Right ventricle myocardium superior (tissue), 1 donor: ENCODE data around the gene TCOF1. TPM values are rescaled to one million over a fixed set of nuclear protein-coding genes. Genes with fewer than 3 reads are reported as not detected.

Experiments used
- ATAC-seq: fragments of 200-7000 bp; cut with Tn5 transposase; one replicate; pipeline ENCODE4 v1.9.1; 2020; ENCODE audit warnings: mild to moderate bottlenecking; ENCODE audit not compliant: poor library complexity
- DNase-seq: peaks from one replicate; pipeline ENCODE4 v3.0.0-alpha.2; 2020
- intact Hi-C: fragments of 100-400 bp; cut with DNase I; formaldehyde crosslinking; loops from one replicate; pipeline ENCODE4 v1.11.2; 2022
- total RNA-seq: library from RNA; stranded (reverse); fragmentation: NEBNext Ultra II Directional; extraction: Animal tissue kit (Norgen Biotek cat#: 25700); gene quantifications from one replicate; pipeline ENCODE4 v1.2.1, GENCODE V29; 2021
- donor health status: DM: no; HTN: yes; CAD: no; lungs with severe emphysema.

The TCOF1 gene
- total RNA-seq, 1 donor from 2014 or later: 17.3 TPM

- ATAC-seq (no peak), DNase-seq (no peak)
- intact Hi-C loops: loop anchor here (5.0 to 10.0 kb wide), 3 partner anchors 37 to 304 kb away; partner anchors contain the start of gene CDX1
These were observed 81.5 kb downstream of the TCOF1 start for GRCh38 chr5:150438873-150439546.

GRCh38 chr5:150440948-150441812 is 83.7 kb downstream of the TCOF1 start:
- intact Hi-C loops: no loop called here
- ATAC-seq (no peak), DNase-seq (no peak)

GRCh38 chr5:150441813-150442698 is 84.6 kb downstream of the TCOF1 start:
- DNase-seq (no peak), ATAC-seq (peak; percentile 85)
- intact Hi-C loops: no loop called here

DNA sequence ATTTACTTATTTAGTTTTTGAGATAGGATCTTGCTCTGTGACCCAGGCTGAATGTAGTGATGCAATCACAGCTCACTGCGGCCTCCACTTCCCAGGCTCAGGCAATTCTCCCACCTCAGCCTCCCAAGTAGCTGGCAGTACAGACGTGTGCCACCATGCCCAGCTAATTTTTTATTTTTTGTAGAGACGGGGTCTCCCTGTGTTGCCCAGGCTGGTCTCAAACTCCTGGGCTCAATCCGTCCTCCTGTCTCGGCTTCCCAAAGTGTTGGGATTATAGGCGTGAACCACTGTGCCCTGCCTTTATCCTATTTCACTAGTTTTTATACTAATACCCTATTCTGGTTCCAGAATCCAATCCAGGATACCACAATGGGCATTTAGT is 85.2 kb downstream of the TCOF1 start:
- DNase-seq (no peak), ATAC-seq (no peak)
- intact Hi-C loops: no loop called here

DNA sequence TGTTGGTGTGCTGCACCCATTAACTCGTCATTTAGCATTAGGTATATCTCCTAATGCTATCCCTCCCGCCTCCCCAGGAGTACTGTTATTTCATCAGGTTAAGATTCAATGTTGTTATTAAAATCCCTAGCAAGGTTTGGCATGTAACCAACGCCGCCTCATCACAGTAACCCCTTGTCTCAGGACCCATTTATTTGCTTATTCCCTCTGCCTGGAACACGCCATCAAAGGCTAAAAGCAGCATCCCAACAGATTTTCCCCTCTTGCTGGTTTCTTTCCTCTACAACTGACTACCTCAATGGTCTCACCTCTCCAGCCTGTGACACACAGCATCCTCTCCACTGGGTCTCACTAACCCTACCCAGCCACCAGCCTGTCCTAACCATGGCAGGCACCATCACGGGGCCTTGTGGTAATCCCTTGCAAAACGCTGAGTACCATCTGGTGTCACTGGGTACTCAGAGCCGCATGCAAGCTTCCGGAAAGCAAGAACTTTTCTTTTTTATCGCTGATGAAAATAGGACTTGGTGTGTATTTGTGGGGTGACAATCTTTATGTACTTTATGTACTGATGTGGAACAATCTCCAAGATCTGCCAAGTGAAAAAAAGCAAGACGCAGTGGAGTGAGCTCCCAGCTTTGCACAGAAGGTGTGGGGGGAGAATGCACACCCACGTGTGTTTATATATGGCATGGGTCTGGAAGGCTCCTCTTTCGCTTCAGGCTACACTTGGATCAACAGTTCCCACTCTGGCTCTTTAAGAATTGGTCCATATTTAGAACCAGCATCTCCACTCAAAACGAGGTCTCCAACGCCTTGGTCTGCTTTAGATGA is 86.0 kb downstream of the TCOF1 start:
- intact Hi-C loops: no loop called here
- no peak for DNase-seq
- ATAC-seq: no peak

DNA sequence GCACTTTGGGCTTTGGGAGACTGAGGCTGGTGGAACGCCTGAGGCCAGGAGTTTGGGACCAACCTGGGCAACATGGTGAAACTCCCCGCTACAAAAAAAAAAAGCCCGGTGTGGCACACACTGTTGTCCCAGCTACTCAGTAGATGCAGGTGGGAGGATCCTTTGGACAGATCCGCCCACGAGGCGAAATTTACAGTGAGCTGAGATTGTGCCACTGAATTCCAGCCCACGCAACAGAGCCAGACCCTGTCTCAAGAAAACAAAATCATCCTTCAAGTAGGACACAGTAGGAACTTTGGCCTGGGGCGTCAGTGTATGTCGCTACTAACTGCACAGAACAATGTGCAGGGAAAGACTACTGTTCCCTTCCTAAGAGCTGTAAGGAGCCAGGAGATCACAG is 87.3 kb downstream of the TCOF1 start:
- intact Hi-C loops: no loop called here

DNA sequence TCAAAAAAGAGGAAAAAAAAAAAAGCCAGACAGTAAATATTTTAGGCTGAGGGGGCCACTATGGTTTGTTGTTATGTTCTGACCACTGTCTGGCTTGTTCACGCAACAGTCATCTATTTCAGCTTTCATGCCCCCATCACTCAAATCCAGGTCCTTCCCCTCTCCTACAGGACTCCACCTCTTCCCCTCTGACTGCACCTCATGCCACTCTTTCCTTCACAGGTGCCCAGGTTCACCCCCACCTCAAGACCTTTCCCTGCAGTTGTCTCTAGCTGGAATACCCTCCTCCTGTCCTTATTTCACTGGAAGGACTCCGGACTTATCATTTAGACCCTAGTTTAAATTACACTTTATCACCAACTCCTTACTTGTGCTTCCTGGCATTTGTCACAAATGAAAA is 88.6 kb downstream of the TCOF1 start:
- DNase-seq: no peak
- intact Hi-C loops: no loop called here
- ATAC-seq: no peak

More for the DNA sequence above, 87.3 kb downstream of the TCOF1 start:
- DNase-seq: no peak
- no peak for ATAC-seq

DNA sequence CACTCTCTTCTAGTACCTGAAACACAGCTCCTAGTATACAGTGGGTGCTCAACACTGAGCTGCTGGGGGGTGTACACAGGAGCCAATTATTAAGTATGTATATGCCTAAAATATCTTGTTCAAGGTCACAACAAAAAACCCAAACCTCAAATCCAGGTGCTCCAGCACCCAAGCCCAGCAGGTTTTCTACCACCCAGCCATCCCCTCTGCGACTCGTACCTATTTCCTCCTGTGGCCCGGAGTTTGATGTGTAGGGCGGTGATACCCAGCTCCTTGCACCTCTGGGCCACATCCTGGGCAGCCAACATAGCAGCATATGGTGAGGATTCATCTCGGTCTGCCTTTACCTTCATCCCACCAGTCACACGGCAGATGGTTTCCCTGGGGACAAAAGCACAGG is 89.1 kb downstream of the TCOF1 start:
- no peak for ATAC-seq
- intact Hi-C loops: no loop called here
- DNase-seq: no peak

- ATAC-seq: no peak
- no peak for DNase-seq
- intact Hi-C loops: no loop called here
These were observed 89.7 kb downstream of the TCOF1 start for GRCh38 chr5:150447188-150447587.

- no peak for ATAC-seq
- intact Hi-C loops: no loop called here
- no peak for DNase-seq
These were observed 90.8 kb downstream of the TCOF1 start for GRCh38 chr5:150448334-150448733.

DNA sequence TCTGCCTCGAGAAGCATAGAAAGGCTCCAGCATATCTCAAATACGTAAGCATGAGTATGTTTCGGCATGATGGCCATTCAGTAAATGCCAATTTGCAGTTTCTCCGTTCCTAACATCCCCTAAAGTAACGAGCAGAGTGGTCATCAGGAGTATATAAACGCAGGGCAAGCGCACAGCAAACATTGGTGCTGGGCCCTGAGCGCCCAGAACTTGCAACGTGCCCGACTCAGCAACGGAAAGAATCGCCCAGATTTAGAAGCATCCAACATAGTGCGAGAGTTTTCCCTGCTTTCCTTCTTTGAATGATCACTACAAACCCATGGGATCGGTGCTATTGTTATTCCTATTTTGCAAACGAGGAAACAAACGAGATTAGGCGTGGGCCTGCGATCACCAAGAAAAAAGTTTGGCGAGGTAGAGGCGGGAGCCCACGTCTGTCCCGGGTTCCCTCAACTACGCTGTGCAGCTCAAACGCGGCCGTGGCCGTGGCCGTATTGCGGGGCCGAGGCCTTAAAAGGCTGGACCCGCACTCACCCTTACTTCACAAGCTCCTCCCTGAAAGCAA is 91.5 kb downstream of the TCOF1 start:
- peak; percentile 65 for ATAC-seq
- DNase-seq: no peak
- intact Hi-C loops: no loop called here

Other genes starting within 250 kb of the TCOF1 start
- 47.0 TPM for gene PDGFRB, start 201.9 kb upstream of the TCOF1 start, total RNA-seq
- gene CDX1, start 190.9 kb upstream of the TCOF1 start, total RNA-seq: not detected
- not detected for gene SLC6A7, start 167.6 kb upstream of the TCOF1 start, total RNA-seq
- gene CAMK2A, start 67.9 kb upstream of the TCOF1 start, total RNA-seq: 17.1 TPM
- 0.38 TPM for gene ARSI, start 54.8 kb upstream of the TCOF1 start, total RNA-seq
- gene CD74, start 55.2 kb downstream of the TCOF1 start, total RNA-seq: 263 TPM
- 1,133 TPM for gene RPS14, start 92.0 kb downstream of the TCOF1 start, total RNA-seq
- 50.8 TPM for gene NDST1, start 150.4 kb downstream of the TCOF1 start, total RNA-seq